HEK293T (cell line): ENCODE measurements around the gene CMTM4.

Experiments
- BHLHE40 ChIP-seq: fragments of 450-650 bp; IDR thresholded peaks from 2 replicates; pipeline ENCODE4 v1.6.1; 2016; ENCODE audit warnings: mild to moderate bottlenecking, moderate library complexity, borderline replicate concordance
- FOXA1 ChIP-seq: fragments of 450-650 bp; IDR thresholded peaks from 2 replicates; pipeline ENCODE4 v1.6.1; 2016; ENCODE audit warnings: mild to moderate bottlenecking
- FOXM1 ChIP-seq: fragments of 450-650 bp; IDR thresholded peaks from 2 replicates; pipeline ENCODE4 v1.6.1; 2017; ENCODE audit warnings: mild to moderate bottlenecking, borderline replicate concordance
- HDGF ChIP-seq: fragments of 450-650 bp; IDR thresholded peaks from 2 replicates; pipeline ENCODE4 v1.6.1; 2017; ENCODE audit warnings: antibody characterized with exemption, borderline replicate concordance
- NFRKB ChIP-seq: fragments of 450-650 bp; IDR thresholded peaks from 2 replicates; pipeline ENCODE4 v1.6.1; 2016; ENCODE audit warnings: mild to moderate bottlenecking, moderate library complexity
- SUZ12 ChIP-seq: fragments of 450-650 bp; IDR thresholded peaks from 2 replicates; pipeline ENCODE4 v1.6.1; 2016; ENCODE audit warnings: mild to moderate bottlenecking
- TARDBP ChIP-seq: fragments of 450-650 bp; IDR thresholded peaks from 2 replicates; pipeline ENCODE4 v1.6.1; 2016

DNA sequence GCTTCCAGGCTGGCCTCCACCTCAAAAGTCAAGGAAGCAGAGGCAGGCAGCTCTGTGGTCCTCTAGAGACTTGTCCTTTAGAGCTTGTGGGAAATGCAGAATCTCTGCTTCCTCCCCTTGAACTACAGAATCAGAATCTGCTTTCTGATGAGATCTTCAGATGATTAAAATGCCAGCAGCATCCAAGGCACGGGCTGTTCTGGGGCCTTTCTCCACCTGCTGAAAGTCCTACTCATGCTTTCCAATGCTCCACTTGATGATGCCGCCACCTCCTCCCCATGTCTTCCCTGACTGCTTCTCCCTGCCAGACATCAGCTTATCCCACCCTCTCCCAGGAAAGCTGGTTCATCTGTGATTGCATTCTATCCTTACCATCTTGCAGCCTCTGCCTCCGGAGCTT is 58.7 kb downstream of the CMTM4 start:
- TF ChIP-seq FOXA1 (no peak), BHLHE40 (no peak), SUZ12 (no peak), NFRKB (no peak), HDGF (no peak), FOXM1 (no peak), TARDBP (no peak)
